GM23338 (cell line): ENCODE results near the gene STAMBP. TPM values are rescaled to one million over a fixed set of nuclear protein-coding genes. Genes with fewer than 3 reads are reported as not detected.
"Not testable (repeated sequence)": the region's sequence is repeated elsewhere in the genome, so short reads cannot be mapped to it uniquely, and the experiment has no call there.

Experiments used
- ATAC-seq: fragments of 200-7000 bp; cut with Tn5 transposase; 3 replicates; pipeline ENCODE4 v1.9.1; 2020
- DNase-seq: peaks from one replicate; pipeline ENCODE4 v3.0.0-alpha.2; 2015; ENCODE audit warnings: low spot score
- H2AFZ ChIP-seq: fragments of 200-600 bp; sonication (generic); 2 replicates; pipeline ENCODE4 v1.8.0; 2016; ENCODE audit warnings: antibody characterized with exemption, mild to moderate bottlenecking, moderate library complexity
- H3F3A ChIP-seq: fragments of 200-600 bp; sonication (generic); replicated peaks from 2 replicates; pipeline ENCODE4 v1.8.0; 2017; ENCODE audit warnings: antibody characterized with exemption, mixed run types, low read depth
- H3K27ac ChIP-seq: fragments of 200-600 bp; sonication (generic); 2 replicates; pipeline ENCODE4 v1.6.1; 2016; ENCODE audit warnings: low read depth
- H3K27me3 ChIP-seq: fragments of 200-600 bp; sonication (generic); 2 replicates; pipeline ENCODE4 v1.8.0; 2016; ENCODE audit warnings: mild to moderate bottlenecking, mixed run types, moderate library complexity; ENCODE audit not compliant: insufficient read depth
- H3K36me3 ChIP-seq: fragments of 200-600 bp; sonication (generic); 2 replicates; pipeline ENCODE4 v1.8.0; 2016; ENCODE audit warnings: mild to moderate bottlenecking; ENCODE audit not compliant: insufficient read depth
- H3K4me1 ChIP-seq: fragments of 200-600 bp; sonication (generic); 2 replicates; pipeline ENCODE4 v1.8.0; 2016; ENCODE audit warnings: mild to moderate bottlenecking, moderate library complexity; ENCODE audit not compliant: insufficient read depth
- H3K4me2 ChIP-seq: fragments of 200-600 bp; sonication (generic); 2 replicates; pipeline ENCODE4 v1.7.1; 2017; ENCODE audit warnings: mixed run types
- H3K4me3 ChIP-seq: fragments of 200-600 bp; sonication (generic); 2 replicates; pipeline ENCODE4 v1.6.1; 2016; ENCODE audit warnings: mixed run types
- H3K79me2 ChIP-seq: fragments of 200-600 bp; sonication (generic); replicated peaks from 2 replicates; pipeline ENCODE4 v1.8.0; 2017; ENCODE audit warnings: mild to moderate bottlenecking; ENCODE audit not compliant: insufficient read depth
- H3K9me2 ChIP-seq: fragments of 200-600 bp; sonication (generic); 2 replicates; pipeline ENCODE4 v1.8.0; 2017; ENCODE audit not compliant: insufficient read depth
- H4K20me1 ChIP-seq: fragments of 200-600 bp; sonication (generic); replicated peaks from 2 replicates; pipeline ENCODE4 v1.8.0; 2017; ENCODE audit warnings: mild to moderate bottlenecking; ENCODE audit not compliant: insufficient read depth
- H3K27ac Mint-ChIP-seq: 2 replicates; pipeline ENCODE4 v1.8.0; 2020; ENCODE audit warnings: inconsistent platforms, mild to moderate bottlenecking, moderate library complexity, mixed read lengths
- H3K27me3 Mint-ChIP-seq: 3 replicates; pipeline ENCODE4 v1.8.0; 2022; ENCODE audit warnings: low read depth, mild to moderate bottlenecking, moderate library complexity, mixed read lengths, inconsistent platforms; ENCODE audit not compliant: insufficient read depth, poor library complexity
- H3K36me3 Mint-ChIP-seq: 3 replicates; pipeline ENCODE4 v1.8.0; 2021; ENCODE audit warnings: low read depth, mild to moderate bottlenecking, inconsistent platforms, moderate library complexity, mixed read lengths
- H3K4me1 Mint-ChIP-seq: 3 replicates; pipeline ENCODE4 v1.8.0; 2020; ENCODE audit warnings: mild to moderate bottlenecking, inconsistent platforms, mixed read lengths
- H3K4me3 Mint-ChIP-seq: 3 replicates; pipeline ENCODE4 v1.8.0; 2021; ENCODE audit warnings: moderate library complexity, mild to moderate bottlenecking, inconsistent platforms, mixed read lengths
- H3K9me3 Mint-ChIP-seq: 3 replicates; pipeline ENCODE4 v1.8.0; 2020; ENCODE audit warnings: moderate library complexity, mild to moderate bottlenecking, inconsistent platforms, mixed read lengths
- CREB1 ChIP-seq: fragments of 250-450 bp; sonication (Bioruptor Pico); IDR thresholded peaks from 2 replicates; pipeline ENCODE4 v1.5.0; 2020; ENCODE audit warnings: low read depth, mild to moderate bottlenecking, moderate library complexity
- ETS1 ChIP-seq: IDR thresholded peaks from 2 replicates; pipeline ENCODE4 v1.6.1; 2016; ENCODE audit warnings: antibody characterized with exemption
- EZH2phosphoT487 ChIP-seq: fragments of 200-600 bp; sonication (generic); IDR thresholded peaks from one replicate; pipeline ENCODE4 v1.8.1; 2018; ENCODE audit warnings: antibody characterized with exemption; ENCODE audit not compliant: unreplicated experiment
- JUNB ChIP-seq: IDR thresholded peaks from one replicate; pipeline ENCODE4 v1.6.1; 2016; ENCODE audit warnings: antibody characterized with exemption; ENCODE audit not compliant: unreplicated experiment
- NANOG ChIP-seq: IDR thresholded peaks from 2 replicates; pipeline ENCODE4 v1.6.1; 2016; ENCODE audit warnings: antibody characterized with exemption, borderline replicate concordance
- POLR2AphosphoS5 ChIP-seq: IDR thresholded peaks from 2 replicates; pipeline ENCODE4 v1.6.1; 2016; ENCODE audit warnings: antibody characterized with exemption, low read depth
- STAT1 ChIP-seq: IDR thresholded peaks from one replicate; pipeline ENCODE4 v1.6.1; 2016; ENCODE audit warnings: antibody characterized with exemption; ENCODE audit not compliant: unreplicated experiment
- polyA plus RNA-seq: library from polyadenylated mRNA; unstranded; fragments of >200 nt; fragmentation: Nextera tagmentation; extraction: Ambion mirVana; gene quantifications from 2 replicates; pipeline ENCODE4 v1.2.1, GENCODE V29; 2016
- total RNA-seq: library from RNA; depleted of rRNA; stranded (reverse); fragments of >200 nt; shearing (Covaris generic); gene quantifications from 2 replicates; pipeline ENCODE4 v1.2.3, GENCODE V29; 2014
- TF ChIP-seq, protein P1 (sequence below): fragments of 250-450 bp; sonication (Bioruptor Pico); IDR thresholded peaks from 2 replicates; pipeline ENCODE4 v1.5.0; 2020; ENCODE audit warnings: mild to moderate bottlenecking, moderate library complexity
- TF ChIP-seq, protein P2 (sequence below), 2 experiments: fragments of 200-600 bp in 1 of 2; sonication (generic) in 1 of 2; conservative IDR thresholded peaks; 2 replicates each; pipeline versions ENCODE4 v1.5.1 to v1.6.1; 2016 to 2017; ENCODE audit warnings: antibody characterized with exemption in 2 of 2, low read depth in 2 of 2, mild to moderate bottlenecking in 2 of 2, moderate library complexity in 1 of 2

Gene STAMBP
- total and polyA plus RNA-seq, 2 experiments from 2014 or later = 33.9 to 106 TPM

- not testable (repeated sequence) for H3K4me1 Mint-ChIP-seq, H3F3A ChIP-seq, H3K9me3 Mint-ChIP-seq, H4K20me1 ChIP-seq, H3K36me3 Mint-ChIP-seq, H3K27me3 Mint-ChIP-seq, H3K9me2 ChIP-seq, H3K4me1 ChIP-seq, H3K4me3 ChIP-seq, H3K4me2 ChIP-seq, ATAC-seq, H3K36me3 ChIP-seq, H3K27me3 ChIP-seq, H3K27ac ChIP-seq, H3K27ac Mint-ChIP-seq, H3K4me3 Mint-ChIP-seq
- DNase-seq = peak; percentile 3
- peak overlapping the region; percentile 52 for H2AFZ ChIP-seq
- H3K79me2 ChIP-seq = peaks cover 12% of the 10 kb centered on the region
Observed at GRCh38 chr2:73783402-73783801, 45.4 kb upstream of the STAMBP start.

DNA sequence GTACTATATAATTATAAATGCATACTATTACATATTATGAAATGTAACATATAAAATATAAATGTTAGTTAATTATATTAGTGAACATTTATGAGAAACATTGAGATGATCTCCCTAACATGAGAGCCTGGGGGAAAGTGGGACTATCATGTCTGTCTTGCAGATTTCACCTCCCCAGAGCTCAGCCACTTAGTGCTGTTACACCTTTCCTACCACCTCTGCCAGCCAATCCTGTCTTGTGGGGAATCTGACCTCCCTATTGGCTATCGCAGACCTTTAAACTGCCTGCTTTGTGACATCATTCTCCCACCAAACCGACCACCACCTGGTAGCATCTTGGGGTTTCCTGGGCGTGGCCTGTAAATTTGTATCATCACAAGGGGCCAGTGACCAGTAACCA lies 44.9 kb upstream of the STAMBP start, which contains the start of gene C2orf78:
TSS of gene C2orf78 (plus strand) at position 301 of the 400 bp plus-strand sequence. CDS start 127 bp downstream, outside the sequence.
- H3K36me3 ChIP-seq, H3K4me3 Mint-ChIP-seq, H3K27ac ChIP-seq, ATAC-seq, H3F3A ChIP-seq, H3K4me1 Mint-ChIP-seq, H3K4me3 ChIP-seq, H3K27me3 ChIP-seq, H3K9me3 Mint-ChIP-seq, H3K4me1 ChIP-seq, DNase-seq, H3K9me2 ChIP-seq, H4K20me1 ChIP-seq, H3K36me3 Mint-ChIP-seq, H3K4me2 ChIP-seq, H3K27me3 Mint-ChIP-seq, H3K79me2 ChIP-seq, H3K27ac Mint-ChIP-seq: not testable (repeated sequence)
- peak within 1 kb of the TSS; percentile 52 for H2AFZ ChIP-seq

GRCh38 chr2:73811878-73812277 lies 16.9 kb upstream of the STAMBP start:
- H3K36me3 Mint-ChIP-seq = no peaks in the 10 kb centered on the region
- H3K4me1 ChIP-seq = no peaks in the 10 kb centered on the region
- TF ChIP-seq CREB1 (CRISPR knock-in tag) (no peak), ETS1 (no peak), POLR2AphosphoS5 (no peak), EZH2phosphoT487 (no peak), STAT1 (no peak), JUNB (no peak), NANOG (no peak)
- TF ChIP-seq, protein P1, sequence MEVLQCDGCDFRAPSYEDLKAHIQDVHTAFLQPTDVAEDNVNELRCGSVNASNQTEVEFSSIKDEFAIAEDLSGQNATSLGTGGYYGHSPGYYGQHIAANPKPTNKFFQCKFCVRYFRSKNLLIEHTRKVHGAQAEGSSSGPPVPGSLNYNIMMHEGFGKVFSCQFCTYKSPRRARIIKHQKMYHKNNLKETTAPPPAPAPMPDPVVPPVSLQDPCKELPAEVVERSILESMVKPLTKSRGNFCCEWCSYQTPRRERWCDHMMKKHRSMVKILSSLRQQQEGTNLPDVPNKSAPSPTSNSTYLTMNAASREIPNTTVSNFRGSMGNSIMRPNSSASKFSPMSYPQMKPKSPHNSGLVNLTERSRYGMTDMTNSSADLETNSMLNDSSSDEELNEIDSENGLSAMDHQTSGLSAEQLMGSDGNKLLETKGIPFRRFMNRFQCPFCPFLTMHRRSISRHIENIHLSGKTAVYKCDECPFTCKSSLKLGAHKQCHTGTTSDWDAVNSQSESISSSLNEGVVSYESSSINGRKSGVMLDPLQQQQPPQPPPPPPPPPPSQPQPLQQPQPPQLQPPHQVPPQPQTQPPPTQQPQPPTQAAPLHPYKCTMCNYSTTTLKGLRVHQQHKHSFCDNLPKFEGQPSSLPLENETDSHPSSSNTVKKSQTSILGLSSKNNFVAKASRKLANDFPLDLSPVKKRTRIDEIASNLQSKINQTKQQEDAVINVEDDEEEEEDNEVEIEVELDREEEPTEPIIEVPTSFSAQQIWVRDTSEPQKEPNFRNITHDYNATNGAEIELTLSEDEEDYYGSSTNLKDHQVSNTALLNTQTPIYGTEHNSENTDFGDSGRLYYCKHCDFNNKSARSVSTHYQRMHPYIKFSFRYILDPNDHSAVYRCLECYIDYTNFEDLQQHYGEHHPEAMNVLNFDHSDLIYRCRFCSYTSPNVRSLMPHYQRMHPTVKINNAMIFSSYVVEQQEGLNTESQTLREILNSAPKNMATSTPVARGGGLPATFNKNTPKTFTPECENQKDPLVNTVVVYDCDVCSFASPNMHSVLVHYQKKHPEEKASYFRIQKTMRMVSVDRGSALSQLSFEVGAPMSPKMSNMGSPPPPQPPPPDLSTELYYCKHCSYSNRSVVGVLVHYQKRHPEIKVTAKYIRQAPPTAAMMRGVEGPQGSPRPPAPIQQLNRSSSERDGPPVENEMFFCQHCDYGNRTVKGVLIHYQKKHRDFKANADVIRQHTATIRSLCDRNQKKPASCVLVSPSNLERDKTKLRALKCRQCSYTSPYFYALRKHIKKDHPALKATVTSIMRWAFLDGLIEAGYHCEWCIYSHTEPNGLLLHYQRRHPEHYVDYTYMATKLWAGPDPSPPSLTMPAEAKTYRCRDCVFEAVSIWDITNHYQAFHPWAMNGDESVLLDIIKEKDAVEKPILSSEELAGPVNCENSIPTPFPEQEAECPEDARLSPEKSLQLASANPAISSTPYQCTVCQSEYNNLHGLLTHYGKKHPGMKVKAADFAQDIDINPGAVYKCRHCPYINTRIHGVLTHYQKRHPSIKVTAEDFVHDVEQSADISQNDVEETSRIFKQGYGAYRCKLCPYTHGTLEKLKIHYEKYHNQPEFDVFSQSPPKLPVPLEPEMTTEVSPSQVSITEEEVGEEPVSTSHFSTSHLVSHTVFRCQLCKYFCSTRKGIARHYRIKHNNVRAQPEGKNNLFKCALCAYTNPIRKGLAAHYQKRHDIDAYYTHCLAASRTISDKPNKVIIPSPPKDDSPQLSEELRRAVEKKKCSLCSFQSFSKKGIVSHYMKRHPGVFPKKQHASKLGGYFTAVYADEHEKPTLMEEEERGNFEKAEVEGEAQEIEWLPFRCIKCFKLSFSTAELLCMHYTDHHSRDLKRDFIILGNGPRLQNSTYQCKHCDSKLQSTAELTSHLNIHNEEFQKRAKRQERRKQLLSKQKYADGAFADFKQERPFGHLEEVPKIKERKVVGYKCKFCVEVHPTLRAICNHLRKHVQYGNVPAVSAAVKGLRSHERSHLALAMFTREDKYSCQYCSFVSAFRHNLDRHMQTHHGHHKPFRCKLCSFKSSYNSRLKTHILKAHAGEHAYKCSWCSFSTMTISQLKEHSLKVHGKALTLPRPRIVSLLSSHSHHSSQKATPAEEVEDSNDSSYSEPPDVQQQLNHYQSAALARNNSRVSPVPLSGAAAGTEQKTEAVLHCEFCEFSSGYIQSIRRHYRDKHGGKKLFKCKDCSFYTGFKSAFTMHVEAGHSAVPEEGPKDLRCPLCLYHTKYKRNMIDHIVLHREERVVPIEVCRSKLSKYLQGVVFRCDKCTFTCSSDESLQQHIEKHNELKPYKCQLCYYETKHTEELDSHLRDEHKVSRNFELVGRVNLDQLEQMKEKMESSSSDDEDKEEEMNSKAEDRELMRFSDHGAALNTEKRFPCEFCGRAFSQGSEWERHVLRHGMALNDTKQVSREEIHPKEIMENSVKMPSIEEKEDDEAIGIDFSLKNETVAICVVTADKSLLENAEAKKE = no peak
- TF ChIP-seq, protein P2, sequence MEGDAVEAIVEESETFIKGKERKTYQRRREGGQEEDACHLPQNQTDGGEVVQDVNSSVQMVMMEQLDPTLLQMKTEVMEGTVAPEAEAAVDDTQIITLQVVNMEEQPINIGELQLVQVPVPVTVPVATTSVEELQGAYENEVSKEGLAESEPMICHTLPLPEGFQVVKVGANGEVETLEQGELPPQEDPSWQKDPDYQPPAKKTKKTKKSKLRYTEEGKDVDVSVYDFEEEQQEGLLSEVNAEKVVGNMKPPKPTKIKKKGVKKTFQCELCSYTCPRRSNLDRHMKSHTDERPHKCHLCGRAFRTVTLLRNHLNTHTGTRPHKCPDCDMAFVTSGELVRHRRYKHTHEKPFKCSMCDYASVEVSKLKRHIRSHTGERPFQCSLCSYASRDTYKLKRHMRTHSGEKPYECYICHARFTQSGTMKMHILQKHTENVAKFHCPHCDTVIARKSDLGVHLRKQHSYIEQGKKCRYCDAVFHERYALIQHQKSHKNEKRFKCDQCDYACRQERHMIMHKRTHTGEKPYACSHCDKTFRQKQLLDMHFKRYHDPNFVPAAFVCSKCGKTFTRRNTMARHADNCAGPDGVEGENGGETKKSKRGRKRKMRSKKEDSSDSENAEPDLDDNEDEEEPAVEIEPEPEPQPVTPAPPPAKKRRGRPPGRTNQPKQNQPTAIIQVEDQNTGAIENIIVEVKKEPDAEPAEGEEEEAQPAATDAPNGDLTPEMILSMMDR (conservative IDR thresholded peaks at IDR 0.05; ENCODE audit: low read depth in 2 of 2) = no peak

More at GRCh38 chr2:73811878-73812277, 16.9 kb upstream of the STAMBP start:
- no peaks in the 10 kb centered on the region for H3K9me3 Mint-ChIP-seq
- Histone ChIP-seq H2AFZ (no peak overlapping the region), H3K9me2 (no peaks in the 10 kb centered on the region), H3K27ac (no peak overlapping the region), H3F3A (no peaks in the 10 kb centered on the region), H3K27me3 (peaks cover 17% of the 10 kb centered on the region; the same call in 1 of the 2 replicates), H3K79me2 (no peaks in the 10 kb centered on the region), H3K36me3 (no peaks in the 10 kb centered on the region), H3K4me3 (no peak overlapping the region), H4K20me1 (no peaks in the 10 kb centered on the region), H3K4me2 (no peak overlapping the region)
- H3K27me3 Mint-ChIP-seq = peaks cover 2% of the 10 kb centered on the region
- ATAC-seq = no peak
- DNase-seq = no peak
- H3K4me1 Mint-ChIP-seq = no peaks in the 10 kb centered on the region
- H3K27ac Mint-ChIP-seq = no peak overlapping the region
- no peak overlapping the region for H3K4me3 Mint-ChIP-seq
